HG03097 (cell line): ENCODE data around the gene PLD1.
"Not testable (repeated sequence)": the region's sequence is repeated elsewhere in the genome, so short reads cannot be mapped to it uniquely, and the experiment has no call there.

Experiments
- ATAC-seq: cut with Tn5 transposase; IDR thresholded peaks from one replicate; pipeline ENCODE4 v1.9.1; 2021; ENCODE audit not compliant: unreplicated experiment, low FRiP score

PLD1 gene

GRCh38 chr3:171711461-171712170 lies 98.7 kb downstream of the PLD1 start:
- no peak for ATAC-seq

GRCh38 chr3:171710359-171710758 lies 99.9 kb downstream of the PLD1 start:
- no peak for ATAC-seq

- no peak for ATAC-seq
Observed at GRCh38 chr3:171704814-171705213, 105.5 kb downstream of the PLD1 start.

- no peak for ATAC-seq
Observed at GRCh38 chr3:171704002-171704401, 106.3 kb downstream of the PLD1 start.

GRCh38 chr3:171703144-171703543 lies 107.1 kb downstream of the PLD1 start:
- ATAC-seq: no peak

DNA sequence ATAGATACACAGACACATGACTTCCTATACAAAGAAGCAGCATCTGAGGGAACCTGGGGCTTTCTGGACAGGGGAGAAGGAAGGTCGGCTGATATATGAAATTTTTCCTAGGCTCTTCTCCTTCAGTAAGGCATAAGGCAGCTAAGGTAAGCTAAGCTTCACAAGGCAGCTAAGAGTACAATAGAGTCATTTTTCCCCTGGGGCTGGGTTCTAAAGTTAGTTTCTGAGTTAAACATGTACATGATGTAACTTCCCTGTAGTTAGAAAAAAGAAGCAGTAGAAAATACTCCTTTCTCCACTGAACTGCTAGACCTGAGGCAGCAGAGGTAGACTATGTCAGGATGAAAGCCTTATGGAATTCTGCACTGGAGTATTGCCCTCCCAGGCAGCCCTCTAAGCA lies 109.6 kb downstream of the PLD1 start:
- ATAC-seq: no peak

GRCh38 chr3:171700157-171700556 lies 110.1 kb downstream of the PLD1 start:
- ATAC-seq: no peak

DNA sequence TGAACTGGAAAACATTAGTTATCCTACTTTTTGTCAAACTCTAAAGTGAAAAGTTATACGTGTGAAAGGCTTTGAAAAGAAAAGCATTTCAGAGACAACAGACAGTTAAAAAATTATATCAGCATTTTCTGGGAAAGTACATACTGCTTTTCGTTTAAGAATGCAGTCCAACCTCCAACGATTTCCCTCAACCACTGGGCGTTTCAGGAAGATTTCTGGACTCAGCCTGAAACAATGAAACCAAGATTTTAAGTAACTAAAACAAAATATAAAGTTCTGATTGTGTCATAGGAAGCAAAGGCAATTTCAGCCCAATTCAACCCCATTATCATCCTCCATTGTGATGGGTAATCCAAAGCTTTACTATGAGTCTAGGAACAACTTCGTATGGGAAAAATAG lies 110.7 kb downstream of the PLD1 start:
- ATAC-seq: no peak

DNA sequence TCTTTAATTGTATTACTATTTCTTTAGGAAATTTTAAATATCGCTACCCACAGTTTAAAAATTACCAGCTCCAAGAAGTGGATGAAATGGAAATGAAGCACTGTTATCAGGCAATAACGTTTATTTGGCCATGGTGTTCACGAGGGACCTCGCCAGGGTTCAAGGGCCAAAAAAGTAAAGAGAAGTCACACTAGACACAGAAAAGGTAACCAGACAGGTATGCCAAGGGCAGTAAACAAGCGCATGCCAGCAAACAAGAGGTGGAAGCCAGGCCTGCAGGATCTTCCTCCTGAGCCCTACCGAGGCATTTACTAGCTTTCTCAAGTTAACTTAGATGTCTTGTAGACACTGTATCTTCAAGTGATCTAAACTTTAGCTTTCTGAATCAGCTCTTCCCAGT lies 113.5 kb downstream of the PLD1 start:
- no peak for ATAC-seq

DNA sequence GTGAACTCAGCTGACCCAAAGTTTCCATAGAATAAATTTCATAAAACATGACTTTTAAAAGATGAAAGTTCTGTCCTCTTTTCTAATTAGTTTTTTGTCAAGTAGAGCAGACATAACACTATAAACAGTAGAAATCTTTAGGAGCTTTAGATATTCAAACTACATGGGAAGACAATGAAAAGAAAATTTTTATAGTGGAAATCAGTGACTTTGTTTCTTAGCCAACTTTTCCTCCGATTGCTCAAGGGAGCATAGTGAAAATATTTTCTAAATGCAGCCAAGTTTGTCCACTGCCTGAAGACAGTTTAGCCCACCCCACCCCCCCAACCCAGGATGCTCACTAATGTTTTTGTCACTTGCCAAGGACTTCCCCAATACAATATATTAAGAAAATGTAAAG lies 114.9 kb downstream of the PLD1 start:
- ATAC-seq: no peak

GRCh38 chr3:171694888-171695287 lies 115.4 kb downstream of the PLD1 start:
- ATAC-seq: no peak

- not testable (repeated sequence) for ATAC-seq
Observed at GRCh38 chr3:171692551-171692950, 117.7 kb downstream of the PLD1 start.

- no peak for ATAC-seq
Observed at GRCh38 chr3:171691485-171691884, 118.8 kb downstream of the PLD1 start.

DNA sequence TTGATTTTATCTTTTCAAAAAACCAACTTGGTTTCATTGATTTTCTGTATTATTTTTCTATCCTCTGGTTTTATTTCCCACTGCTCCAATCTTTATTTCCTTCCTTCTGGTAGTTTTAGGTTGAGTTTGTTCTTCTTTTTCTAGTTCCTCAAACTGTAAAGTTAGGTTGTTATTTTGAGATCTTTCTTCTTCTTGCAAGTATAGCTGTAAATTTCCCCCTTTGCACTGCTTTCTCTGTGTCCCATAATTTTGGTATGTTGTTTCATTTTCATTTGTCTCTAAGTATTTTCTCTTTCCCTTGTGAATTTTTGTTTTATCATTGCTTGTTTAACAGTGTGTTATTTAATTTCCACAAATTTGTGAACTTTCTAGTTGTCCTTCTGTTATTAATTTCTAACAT lies 120.0 kb downstream of the PLD1 start:
- ATAC-seq: no peak

- no peak for ATAC-seq
Observed at GRCh38 chr3:171688593-171688992, 121.7 kb downstream of the PLD1 start.

DNA sequence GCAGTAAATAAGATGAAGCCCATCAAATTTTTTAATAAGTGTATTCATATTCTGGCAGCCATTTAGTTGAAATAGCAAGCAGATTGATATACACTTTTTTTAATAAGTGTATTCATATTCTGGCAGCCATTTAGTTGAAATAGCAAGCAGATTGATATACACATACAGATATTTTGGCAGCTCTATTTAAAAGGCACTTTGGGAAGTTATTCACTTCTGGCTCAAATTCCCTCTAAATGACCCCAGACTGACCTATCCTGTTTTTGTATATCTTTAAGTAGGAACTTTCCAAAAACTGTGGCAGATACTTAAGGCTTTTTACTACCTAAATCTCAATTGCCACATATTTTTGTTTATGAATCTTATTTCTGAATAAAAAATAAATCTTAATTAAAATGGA lies 122.3 kb downstream of the PLD1 start:
- ATAC-seq: no peak

DNA sequence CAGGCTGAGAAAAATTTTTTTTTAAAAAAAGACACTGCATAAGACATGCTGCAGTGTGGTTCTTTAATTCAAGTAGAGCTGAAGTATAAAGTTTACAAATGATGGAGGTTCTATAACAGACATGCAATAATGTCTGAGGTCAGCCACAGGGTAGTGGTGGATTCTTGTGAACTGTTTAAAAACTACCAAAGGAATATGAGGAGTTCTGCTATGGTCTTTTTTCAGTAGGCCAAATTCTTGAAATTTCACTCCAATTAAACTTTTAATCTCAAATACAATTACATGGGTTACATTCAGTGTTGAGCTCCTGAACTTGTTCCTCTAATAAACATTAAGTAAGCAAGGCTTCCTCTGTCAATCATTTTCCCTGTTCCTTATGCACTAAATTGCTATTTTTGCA lies 122.7 kb downstream of the PLD1 start:
- no peak for ATAC-seq

- ATAC-seq: no peak
Observed at GRCh38 chr3:171687064-171687463, 123.2 kb downstream of the PLD1 start.

- ATAC-seq: no peak
Observed at GRCh38 chr3:171685116-171685895, 125.0 kb downstream of the PLD1 start.

DNA sequence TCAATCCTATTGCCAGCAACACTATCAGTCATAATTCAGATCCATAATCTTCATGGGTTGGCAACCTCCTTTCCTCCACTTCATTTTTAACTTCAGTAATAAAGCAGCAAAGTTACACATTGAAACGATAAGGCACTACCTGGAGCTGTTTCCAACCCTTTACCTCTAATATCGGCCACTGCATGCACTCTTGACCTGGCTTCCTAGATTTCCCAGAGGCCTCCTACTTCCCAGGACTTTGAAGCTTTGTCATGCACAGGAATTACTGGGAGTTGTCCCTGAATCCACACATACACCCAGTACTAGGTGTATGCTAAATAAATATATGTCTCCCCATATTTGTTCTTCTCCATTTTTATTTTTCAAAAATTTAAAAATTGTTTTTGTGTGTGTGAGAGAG lies 126.1 kb downstream of the PLD1 start:
- ATAC-seq: no peak

DNA sequence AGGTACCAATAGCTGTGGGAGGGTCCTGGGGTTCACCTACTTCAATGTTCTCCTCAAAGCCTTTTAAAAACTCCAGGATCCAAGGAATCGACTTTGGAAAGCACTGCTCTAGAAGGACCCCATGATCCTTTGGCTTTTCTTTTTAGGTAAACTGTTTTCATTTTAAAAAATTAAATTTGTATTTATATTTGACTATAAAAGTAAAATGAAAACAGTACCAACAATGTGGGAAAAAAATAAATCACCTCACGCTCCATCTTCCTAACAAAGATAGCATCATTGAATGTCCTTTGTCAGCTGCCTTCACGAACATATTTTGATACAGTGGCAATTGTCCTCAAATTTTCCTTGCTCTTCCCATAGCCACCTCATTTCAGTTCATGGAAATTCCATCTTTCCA lies 127.5 kb downstream of the PLD1 start:
- no peak for ATAC-seq

- ATAC-seq: no peak
Observed at GRCh38 chr3:171680726-171681411, 129.4 kb downstream of the PLD1 start.
